GM23338 (cell line): ENCODE data around the gene ELF5.

ENCODE experiments used
- CTCF ChIP-seq, 2 experiments: fragments of 200-600 bp in 1 of 2; sonication (generic) in 1 of 2; conservative IDR thresholded peaks; 2 replicates each; pipeline versions ENCODE4 v1.5.1 to v1.6.1; 2016 to 2017; ENCODE audit warnings: antibody characterized with exemption in 2 of 2, low read depth in 2 of 2, mild to moderate bottlenecking in 2 of 2, moderate library complexity in 1 of 2
- EZH2 ChIP-seq: fragments of 200-600 bp; sonication (generic); IDR thresholded peaks from one replicate; pipeline ENCODE4 v1.8.0; 2017; ENCODE audit warnings: antibody characterized with exemption, mild to moderate bottlenecking, low read depth; ENCODE audit not compliant: unreplicated experiment
- EZH2phosphoT487 ChIP-seq: fragments of 200-600 bp; sonication (generic); IDR thresholded peaks from one replicate; pipeline ENCODE4 v1.8.1; 2018; ENCODE audit warnings: antibody characterized with exemption; ENCODE audit not compliant: unreplicated experiment
- JUNB ChIP-seq: IDR thresholded peaks from one replicate; pipeline ENCODE4 v1.6.1; 2016; ENCODE audit warnings: antibody characterized with exemption; ENCODE audit not compliant: unreplicated experiment
- REST ChIP-seq: IDR thresholded peaks from one replicate; pipeline ENCODE4 v1.6.1; 2018; ENCODE audit warnings: antibody characterized with exemption; ENCODE audit not compliant: unreplicated experiment
- STAT1 ChIP-seq: IDR thresholded peaks from one replicate; pipeline ENCODE4 v1.6.1; 2016; ENCODE audit warnings: antibody characterized with exemption; ENCODE audit not compliant: unreplicated experiment
- ZNF331 ChIP-seq: fragments of 250-450 bp; sonication (Bioruptor Pico); IDR thresholded peaks from 2 replicates; pipeline ENCODE4 v1.5.0; 2020; ENCODE audit warnings: low read depth, mild to moderate bottlenecking, moderate library complexity
- TF ChIP-seq, protein P1 (sequence below): IDR thresholded peaks from 2 replicates; pipeline ENCODE4 v1.6.1; 2016; ENCODE audit warnings: antibody characterized with exemption

- peak; percentile 80 to 84 for TF ChIP-seq CTCF (conservative IDR thresholded peaks at IDR 0.05; ENCODE audit: low read depth in 2 of 2)
- TF ChIP-seq EZH2phosphoT487: no peak
- TF ChIP-seq, protein P1, sequence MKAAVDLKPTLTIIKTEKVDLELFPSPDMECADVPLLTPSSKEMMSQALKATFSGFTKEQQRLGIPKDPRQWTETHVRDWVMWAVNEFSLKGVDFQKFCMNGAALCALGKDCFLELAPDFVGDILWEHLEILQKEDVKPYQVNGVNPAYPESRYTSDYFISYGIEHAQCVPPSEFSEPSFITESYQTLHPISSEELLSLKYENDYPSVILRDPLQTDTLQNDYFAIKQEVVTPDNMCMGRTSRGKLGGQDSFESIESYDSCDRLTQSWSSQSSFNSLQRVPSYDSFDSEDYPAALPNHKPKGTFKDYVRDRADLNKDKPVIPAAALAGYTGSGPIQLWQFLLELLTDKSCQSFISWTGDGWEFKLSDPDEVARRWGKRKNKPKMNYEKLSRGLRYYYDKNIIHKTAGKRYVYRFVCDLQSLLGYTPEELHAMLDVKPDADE: no peak
- TF ChIP-seq STAT1: no peak
- TF ChIP-seq ZNF331 (CRISPR knock-in tag): no peak
- no peak for TF ChIP-seq REST
- no peak for TF ChIP-seq EZH2
- no peak for TF ChIP-seq JUNB
These were observed 533 bp downstream of the ELF5 start for GRCh38 chr11:34512840-34513681.
